Spleen (tissue), 11 donors: ENCODE results near the gene SHC3. TPM values are rescaled to one million over a fixed set of nuclear protein-coding genes. Genes with fewer than 3 reads are reported as not detected.

ENCODE experiments used
- DNase-seq: peaks from one replicate; pipeline ENCODE4 v3.0.0-alpha.2; 2020
- H3K27ac ChIP-seq, 8 donors: fragments of 200-600 bp; sonication (generic) in 7 of 8; 1 replicate in 4 of 8; 2 replicates in 4 of 8; pipeline versions ENCODE4 v1.5.0 to v1.8.0; 2016 to 2021; ENCODE audit warnings: inconsistent platforms in 4 of 8, mild to moderate bottlenecking in 4 of 8, moderate library complexity in 1 of 8
- H3K27me3 ChIP-seq, 7 donors: fragments of 200-600 bp; sonication (generic) in 6 of 7; replicated peaks in 1 of 7; 1 replicate in 4 of 7; 2 replicates in 3 of 7; pipeline versions ENCODE4 v1.5.0 to v1.8.0; 2016 to 2021; ENCODE audit warnings: inconsistent platforms in 3 of 7, mild to moderate bottlenecking in 1 of 7
- H3K36me3 ChIP-seq, 6 donors: fragments of 200-600 bp; sonication (generic) in 5 of 6; 1 replicate in 4 of 6; 2 replicates in 2 of 6; pipeline versions ENCODE4 v1.5.0 to v1.8.0; 2016 to 2021; ENCODE audit warnings: inconsistent platforms in 2 of 6
- H3K4me1 ChIP-seq, 6 donors: fragments of 200-600 bp; sonication (generic) in 5 of 6; 1 replicate in 3 of 6; 2 replicates in 3 of 6; pipeline versions ENCODE4 v1.5.0 to v1.8.0; 2016 to 2021; ENCODE audit warnings: inconsistent platforms in 3 of 6
- H3K4me3 ChIP-seq, 8 donors: fragments of 200-600 bp; sonication (generic) in 7 of 8; 1 replicate in 4 of 8; 2 replicates in 4 of 8; pipeline versions ENCODE4 v1.5.0 to v1.8.0; 2016 to 2021; ENCODE audit warnings: inconsistent platforms in 4 of 8, mild to moderate bottlenecking in 4 of 8, moderate library complexity in 2 of 8
- H3K9me3 ChIP-seq, 8 donors: fragments of 200-600 bp; sonication (generic) in 7 of 8; 1 replicate in 4 of 8; 2 replicates in 4 of 8; pipeline versions ENCODE4 v1.5.0 to v1.8.0; 2016 to 2021; ENCODE audit warnings: inconsistent platforms in 4 of 8
- POLR2A ChIP-seq, 3 donors: fragments of 450-650 bp; IDR thresholded peaks; one replicate each; pipeline ENCODE4 v1.5.1; 2017; ENCODE audit warnings: antibody characterized with exemption in 3 of 3, mild to moderate bottlenecking in 1 of 3
- POLR2AphosphoS5 ChIP-seq, 3 donors: sonication (generic); formaldehyde crosslinking; IDR thresholded peaks; one replicate each; pipeline ENCODE4 v1.5.1; 2017; ENCODE audit warnings: antibody characterized with exemption in 3 of 3
- WGBS, 5 donors: extraction: QIAGEN DNeasy Blood & Tissue Kit in 3 of 5; methylation state at CpG; one replicate each; pipeline versions ENCODE4 v1.1.5 to v1.1.7; 2013 to 2018; 5-methylcytosine and 5-hydroxymethylcytosine counted together
- intact Hi-C: fragments of 100-400 bp; cut with DNase I; formaldehyde crosslinking; loops from one replicate; pipeline ENCODE4 v1.15.0; 2023; ENCODE audit warnings: low total_unique reads
- polyA plus RNA-seq, 3 donors: library from polyadenylated mRNA; stranded (reverse); fragments of 200-250 nt; gene quantifications; one replicate each; pipeline ENCODE4 v1.2.1, GENCODE V29; 2013
- total RNA-seq, 7 donors: library from RNA; depleted of rRNA in 3 of 7; stranded (reverse); fragments of >200 nt in 3 of 7; fragmentation: NEBNext Ultra II Directional in 4 of 7; extraction: Animal tissue kit (Norgen Biotek cat#: 25700) in 4 of 7; gene quantifications; one replicate each; pipeline versions ENCODE4 v1.1.0 to v1.2.1, GENCODE V29; 2016 to 2021
- TF ChIP-seq, protein P1 (sequence below), 11 experiments: fragments of 200-600 bp in 7 of 11; fragments of 450-650 bp in 4 of 11; sonication (generic) in 4 of 11; IDR thresholded peaks in 8 of 11; conservative IDR thresholded peaks in 3 of 11; 1 replicate in 7 of 11; 2 replicates in 4 of 11; pipeline versions ENCODE4 v1.4.0 to v1.8.0; 2016 to 2021; ENCODE audit warnings: antibody characterized with exemption in 11 of 11, inconsistent platforms in 4 of 11, mild to moderate bottlenecking in 1 of 11
- donor health status: healthy with polysubstance abuse.
- donor health status: DM: no; HTN: no; CAD: no; lungs with moderate emphysema.
- donor health status: DM: no; HTN: no; CAD: no.
- donor health status: Bipolar disorder and iron deficiency.
- donor health status: healthy.
- donor health status: DM: no; HTN: no; CAD: no.
- donor health status: DM: yes; HTN: yes; CAD: no.

The SHC3 gene
- total and polyA plus RNA-seq, 10 donors: 0.03 to 0.70 (median 0.07) TPM; not detected in 1

DNA sequence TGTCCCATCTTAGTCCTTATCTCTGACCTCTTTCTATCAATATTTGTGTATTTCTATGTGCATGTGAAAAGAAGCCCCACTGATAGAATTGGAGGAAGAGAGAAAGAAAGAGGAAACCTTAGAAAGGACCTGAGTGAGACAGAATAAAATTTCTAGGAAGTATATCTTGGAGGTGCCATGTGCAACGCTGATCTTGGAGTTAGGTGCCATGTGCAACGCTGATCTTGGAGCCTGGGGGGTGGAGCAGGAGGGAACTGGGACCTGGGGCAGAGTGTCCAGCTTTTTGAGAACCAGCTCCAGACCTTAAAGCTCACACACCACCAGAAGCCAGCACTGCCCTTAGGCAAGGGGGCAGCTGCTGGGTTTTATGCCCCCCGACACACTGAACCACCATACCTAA lies 89.4 kb downstream of the SHC3 start:
- TF ChIP-seq POLR2AphosphoS5 (IDR thresholded peaks at IDR 0.05) (no peak), POLR2A (IDR thresholded peaks at IDR 0.05) (no peak)
- TF ChIP-seq, protein P1, sequence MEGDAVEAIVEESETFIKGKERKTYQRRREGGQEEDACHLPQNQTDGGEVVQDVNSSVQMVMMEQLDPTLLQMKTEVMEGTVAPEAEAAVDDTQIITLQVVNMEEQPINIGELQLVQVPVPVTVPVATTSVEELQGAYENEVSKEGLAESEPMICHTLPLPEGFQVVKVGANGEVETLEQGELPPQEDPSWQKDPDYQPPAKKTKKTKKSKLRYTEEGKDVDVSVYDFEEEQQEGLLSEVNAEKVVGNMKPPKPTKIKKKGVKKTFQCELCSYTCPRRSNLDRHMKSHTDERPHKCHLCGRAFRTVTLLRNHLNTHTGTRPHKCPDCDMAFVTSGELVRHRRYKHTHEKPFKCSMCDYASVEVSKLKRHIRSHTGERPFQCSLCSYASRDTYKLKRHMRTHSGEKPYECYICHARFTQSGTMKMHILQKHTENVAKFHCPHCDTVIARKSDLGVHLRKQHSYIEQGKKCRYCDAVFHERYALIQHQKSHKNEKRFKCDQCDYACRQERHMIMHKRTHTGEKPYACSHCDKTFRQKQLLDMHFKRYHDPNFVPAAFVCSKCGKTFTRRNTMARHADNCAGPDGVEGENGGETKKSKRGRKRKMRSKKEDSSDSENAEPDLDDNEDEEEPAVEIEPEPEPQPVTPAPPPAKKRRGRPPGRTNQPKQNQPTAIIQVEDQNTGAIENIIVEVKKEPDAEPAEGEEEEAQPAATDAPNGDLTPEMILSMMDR (IDR thresholded peaks at IDR 0.05 in 8 of 11, conservative IDR thresholded peaks at IDR 0.05 in 3 of 11): no peak
- Histone ChIP-seq H3K36me3 (no peaks in the 10 kb centered on the region), H3K4me3 (no peak overlapping the region), H3K27ac (no peak overlapping the region), H3K4me1 (no peaks in the 10 kb centered on the region), H3K27me3 (peaks cover 0 to 12% (median 0%) of the 10 kb centered on the region in 7 donors), H3K9me3 (no peaks in the 10 kb centered on the region)
- intact Hi-C loops: no loop called here
- WGBS, 5 donors: 79 to 92% (median 84%) methylated on average over 3 of the region's 3 CpGs
- DNase-seq: no peak

DNA sequence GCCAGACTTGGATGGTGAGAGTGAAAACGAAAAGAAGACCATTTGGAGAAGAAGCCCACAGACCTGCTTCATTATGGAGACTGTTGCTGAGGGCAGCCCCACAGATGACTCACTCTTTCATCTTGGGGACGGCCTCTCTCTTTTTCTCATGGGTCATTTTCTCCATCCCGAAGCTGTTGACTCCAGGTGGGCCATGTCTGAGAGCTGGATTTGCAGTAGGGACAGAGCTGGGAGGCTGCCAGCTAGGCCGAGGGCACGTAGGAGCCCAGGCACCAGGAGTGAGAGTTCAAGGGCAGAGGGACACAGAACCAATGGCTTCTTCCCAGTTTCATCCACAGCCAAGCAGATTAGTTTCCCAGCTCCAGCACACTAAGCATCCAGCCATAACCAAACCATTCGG lies 95.0 kb downstream of the SHC3 start:
- peaks cover 0 to 32% (median 0%) of the 10 kb centered on the region in 7 donors for H3K27me3 ChIP-seq
- peaks cover 0 to 7% (median 0%) of the 10 kb centered on the region in 8 donors for H3K9me3 ChIP-seq
- no peaks in the 10 kb centered on the region for H3K36me3 ChIP-seq
- H3K4me3 ChIP-seq: no peak overlapping the region
- TF ChIP-seq POLR2AphosphoS5 (IDR thresholded peaks at IDR 0.05) (no peak), POLR2A (IDR thresholded peaks at IDR 0.05) (no peak)
- TF ChIP-seq, protein P1 (IDR thresholded peaks at IDR 0.05 in 8 of 11, conservative IDR thresholded peaks at IDR 0.05 in 3 of 11): no peak
- H3K4me1 ChIP-seq: no peaks in the 10 kb centered on the region
- intact Hi-C loops: no loop called here
- no peak overlapping the region for H3K27ac ChIP-seq
- WGBS, 5 donors: 66 to 88% (median 81%) methylated on average over 6 of the region's 6 CpGs
- no peak for DNase-seq

DNA sequence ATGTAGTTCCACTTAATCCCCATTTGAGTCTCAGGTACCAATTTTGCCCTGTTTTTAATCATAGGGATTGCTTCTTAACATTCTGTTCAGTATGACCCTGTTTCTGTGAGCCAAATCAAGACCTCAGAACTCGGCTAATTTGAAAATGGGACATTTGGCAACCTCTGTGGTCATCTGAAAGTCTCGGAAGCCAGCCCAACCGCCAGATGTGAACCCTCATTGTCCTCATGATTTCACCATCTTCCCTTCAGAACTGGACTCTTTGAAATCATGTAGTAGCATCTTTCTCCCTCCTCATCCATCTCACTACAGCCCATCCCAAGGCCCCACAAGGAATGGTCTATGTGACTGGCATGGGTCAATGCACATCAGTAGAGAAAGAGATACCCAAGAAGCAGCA lies 98.4 kb downstream of the SHC3 start:
- Histone ChIP-seq H3K36me3 (no peaks in the 10 kb centered on the region), H3K27me3 (peaks cover 0 to 29% (median 0%) of the 10 kb centered on the region in 7 donors), H3K4me1 (no peaks in the 10 kb centered on the region), H3K27ac (no peak overlapping the region), H3K4me3 (no peak overlapping the region), H3K9me3 (peaks cover 0 to 7% (median 0%) of the 10 kb centered on the region in 8 donors)
- TF ChIP-seq POLR2A (IDR thresholded peaks at IDR 0.05) (no peak), POLR2AphosphoS5 (IDR thresholded peaks at IDR 0.05) (no peak)
- TF ChIP-seq, protein P1 (IDR thresholded peaks at IDR 0.05 in 8 of 11, conservative IDR thresholded peaks at IDR 0.05 in 3 of 11): no peak
- 73 to 84% (median 79%) methylated on average over 3 of the region's 3 CpGs for WGBS, 5 donors
- intact Hi-C loops: no loop called here
- DNase-seq: no peak

DNA sequence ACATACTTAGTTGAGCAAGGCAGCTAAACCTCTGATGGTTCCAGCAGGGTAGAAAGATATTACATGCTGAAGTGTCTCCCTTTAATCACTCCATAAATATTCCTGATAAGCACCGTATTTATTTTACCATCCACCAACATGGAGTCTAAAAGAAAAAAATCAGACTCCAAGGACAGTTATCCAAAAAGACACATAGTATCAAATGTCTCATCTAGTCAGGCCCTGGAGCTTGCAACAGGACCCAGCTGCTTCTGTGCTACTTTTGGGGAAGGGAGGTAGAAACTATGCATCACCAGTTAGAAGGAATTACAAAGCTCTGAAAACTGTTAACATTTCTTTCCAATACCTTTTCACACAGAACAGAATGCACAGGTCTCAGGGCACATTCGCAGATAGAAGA lies 99.2 kb downstream of the SHC3 start:
- peaks cover 0 to 7% (median 0%) of the 10 kb centered on the region in 8 donors for H3K9me3 ChIP-seq
- H3K4me1 ChIP-seq: no peaks in the 10 kb centered on the region
- intact Hi-C loops: no loop called here
- no peak overlapping the region for H3K4me3 ChIP-seq
- peaks cover 0 to 22% (median 0%) of the 10 kb centered on the region in 7 donors for H3K27me3 ChIP-seq
- no peaks in the 10 kb centered on the region for H3K36me3 ChIP-seq
- TF ChIP-seq POLR2AphosphoS5 (IDR thresholded peaks at IDR 0.05) (no peak), POLR2A (IDR thresholded peaks at IDR 0.05) (no peak)
- H3K27ac ChIP-seq: no peak overlapping the region
- WGBS, 5 donors: 85 to 95% (median 91%) methylated on average over 2 of the region's 2 CpGs
- no peak for DNase-seq

DNA sequence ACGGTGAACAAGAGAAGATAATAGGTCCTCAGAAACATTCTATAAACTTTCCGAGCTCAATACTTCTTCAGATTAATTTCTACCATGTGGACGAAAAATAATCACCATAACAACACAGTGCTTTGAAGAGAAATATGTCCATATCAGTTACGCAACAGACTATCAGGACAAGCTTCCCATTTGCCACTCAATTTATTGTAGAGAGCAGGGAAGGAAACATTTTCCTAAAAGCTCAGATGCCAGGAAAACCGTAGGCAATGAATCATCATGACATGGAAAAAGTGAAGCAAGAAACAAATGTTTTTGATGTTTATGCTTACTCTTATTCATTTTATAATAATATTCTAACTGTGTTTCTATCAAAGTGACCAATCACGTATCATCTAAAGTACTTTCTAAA lies 99.8 kb downstream of the SHC3 start:
- TF ChIP-seq, protein P1 (IDR thresholded peaks at IDR 0.05 in 8 of 11, conservative IDR thresholded peaks at IDR 0.05 in 3 of 11): no peak
- TF ChIP-seq POLR2A (IDR thresholded peaks at IDR 0.05) (no peak), POLR2AphosphoS5 (IDR thresholded peaks at IDR 0.05) (no peak)
- Histone ChIP-seq H3K4me1 (no peaks in the 10 kb centered on the region), H3K4me3 (no peak overlapping the region), H3K36me3 (no peaks in the 10 kb centered on the region), H3K27ac (no peak overlapping the region), H3K9me3 (peaks cover 0 to 7% (median 0%) of the 10 kb centered on the region in 8 donors), H3K27me3 (peaks cover 0 to 20% (median 0%) of the 10 kb centered on the region in 7 donors)
- intact Hi-C loops: no loop called here
- WGBS, 5 donors: 71 to 79% (median 77%) methylated on average over 6 of the region's 6 CpGs
- no peak for DNase-seq
